Epithelial cell of prostate (primary cell): ENCODE results near the gene KCNIP3.

ENCODE experiments used
- DNase-seq: peaks from one replicate; pipeline ENCODE4 v3.0.0-alpha.2; 2011; ENCODE audit warnings: low read depth, low spot score
- H3K27ac ChIP-seq: fragments of 450-650 bp; 2 replicates; pipeline ENCODE4 v1.5.1; 2017; ENCODE audit warnings: mild to moderate bottlenecking

Gene KCNIP3

DNA sequence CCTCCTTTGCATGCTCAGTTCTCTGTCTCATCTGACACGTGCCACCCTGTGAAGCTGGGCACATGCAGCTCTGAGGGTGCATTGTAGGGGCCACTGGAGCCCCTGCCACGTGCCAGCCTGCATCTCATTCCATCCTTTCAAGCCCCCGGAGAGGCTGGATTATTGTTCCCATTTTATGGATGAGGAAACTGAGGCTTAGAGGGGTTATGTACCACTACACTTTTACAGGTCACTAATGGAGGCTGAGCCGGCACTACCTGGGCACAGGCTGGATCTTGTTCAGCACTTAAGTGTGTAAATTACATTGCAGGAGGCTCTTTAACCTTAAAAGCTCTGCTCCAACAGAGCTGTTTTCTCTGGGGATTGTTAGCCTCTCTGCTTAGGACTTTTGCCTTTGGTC is 47.5 kb downstream of the KCNIP3 start:
- no peak overlapping the region for H3K27ac ChIP-seq
- DNase-seq, result no peak

- H3K27ac ChIP-seq, result no peak overlapping the region
- DNase-seq, result no peak
These were observed 48.0 kb downstream of the KCNIP3 start for GRCh38 chr2:95345081-95345562.

GRCh38 chr2:95345563-95346230 is 48.5 kb downstream of the KCNIP3 start:
- DNase-seq, result no peak
- H3K27ac ChIP-seq, result no peak overlapping the region

GRCh38 chr2:95346231-95346737 is 49.1 kb downstream of the KCNIP3 start:
- DNase-seq, result no peak
- no peak overlapping the region for H3K27ac ChIP-seq

DNA sequence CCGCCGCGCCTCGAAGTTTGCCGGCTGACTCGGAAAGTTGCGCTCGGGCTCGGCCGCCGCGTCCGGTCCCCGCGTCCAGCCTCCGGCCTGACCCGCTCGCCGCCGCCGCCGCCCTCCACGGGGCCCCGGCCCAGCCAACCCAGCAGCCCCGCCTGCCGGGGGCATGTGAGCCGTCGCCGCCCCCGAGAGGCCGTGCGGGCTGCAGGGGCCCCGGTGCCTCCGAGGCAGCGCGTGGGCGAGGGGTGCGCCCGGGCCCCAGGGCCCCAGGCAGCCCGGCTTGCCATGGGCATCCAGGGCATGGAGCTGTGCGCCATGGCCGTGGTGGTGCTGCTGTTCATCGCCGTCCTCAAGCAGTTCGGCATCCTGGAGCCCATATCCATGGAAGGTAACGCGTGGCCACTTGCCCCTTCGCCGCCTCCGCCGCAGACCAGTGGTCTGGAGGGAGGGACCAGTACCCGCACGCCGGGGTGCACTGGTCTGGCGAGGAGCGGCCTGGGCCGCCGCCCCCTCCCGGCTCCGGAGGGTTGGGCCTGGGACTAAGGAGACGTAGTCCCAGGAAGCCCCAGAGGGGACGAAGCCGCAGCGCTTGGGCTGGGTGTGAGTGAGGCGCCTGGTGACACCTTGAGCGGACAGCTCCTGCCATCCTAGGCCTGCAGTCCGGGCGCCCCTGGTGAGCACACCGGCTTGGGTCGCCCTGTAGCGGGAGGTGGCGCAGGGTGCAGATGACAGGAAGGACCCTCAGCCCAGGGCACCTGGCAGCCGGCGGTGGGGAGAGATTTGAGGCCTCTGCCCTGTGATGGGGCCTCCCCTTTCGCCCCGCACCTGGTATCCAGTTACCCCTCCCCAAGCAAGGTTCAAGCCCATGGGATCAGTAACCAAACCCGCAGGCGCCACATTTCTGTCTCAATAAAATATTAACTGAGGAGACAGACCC is 49.9 kb downstream of the KCNIP3 start:
- H3K27ac ChIP-seq, result no peak overlapping the region
- no peak for DNase-seq

GRCh38 chr2:95347681-95348608 is 50.8 kb downstream of the KCNIP3 start:
- no peak for DNase-seq
- no peak overlapping the region for H3K27ac ChIP-seq

DNA sequence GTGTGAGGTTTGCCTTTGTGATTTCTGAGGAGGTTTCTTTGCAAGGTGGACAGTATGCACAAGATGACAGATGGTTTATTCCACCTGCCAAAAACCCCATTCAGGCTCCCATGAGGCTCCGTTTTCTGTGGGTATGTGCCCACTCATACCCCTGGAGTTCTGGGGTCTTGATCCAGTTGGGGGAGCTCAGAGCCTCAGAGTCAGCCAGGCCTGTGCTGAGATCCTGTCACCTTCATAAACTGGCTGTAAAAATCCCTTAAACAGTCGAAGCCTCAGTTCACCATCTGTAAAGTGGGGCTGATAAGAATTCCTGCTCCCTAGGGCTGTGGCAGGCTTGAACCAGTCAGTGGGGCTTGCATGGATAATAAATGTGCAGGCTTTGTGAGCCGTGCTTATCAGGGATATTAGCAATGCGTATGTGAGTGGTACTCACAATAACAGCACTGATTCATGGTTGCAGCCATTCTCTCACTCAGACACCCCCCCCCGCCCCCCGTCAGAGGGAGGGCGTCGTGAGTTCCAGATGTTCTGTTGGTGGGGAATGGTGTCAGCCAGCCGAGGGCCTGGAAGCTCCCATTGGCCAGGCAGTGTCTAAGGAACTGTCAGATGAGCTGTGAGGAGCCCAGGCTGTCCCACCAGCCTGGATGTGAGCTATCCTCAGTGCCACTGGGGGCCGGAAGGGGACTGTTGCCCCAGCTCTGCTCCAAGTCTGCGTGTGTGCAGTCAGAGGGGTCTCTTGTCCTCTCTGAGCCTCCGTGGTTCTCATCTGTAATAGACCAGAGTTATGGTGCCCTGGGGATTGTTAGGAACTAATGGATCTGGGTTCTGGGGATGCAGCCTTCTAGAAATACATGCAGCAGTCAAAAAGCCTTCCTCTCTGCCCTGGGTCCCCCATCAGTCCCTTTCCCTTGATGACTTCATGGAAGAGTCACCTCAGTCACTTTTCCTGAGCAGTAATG is 51.7 kb downstream of the KCNIP3 start:
- no peak overlapping the region for H3K27ac ChIP-seq
- no peak for DNase-seq

DNA sequence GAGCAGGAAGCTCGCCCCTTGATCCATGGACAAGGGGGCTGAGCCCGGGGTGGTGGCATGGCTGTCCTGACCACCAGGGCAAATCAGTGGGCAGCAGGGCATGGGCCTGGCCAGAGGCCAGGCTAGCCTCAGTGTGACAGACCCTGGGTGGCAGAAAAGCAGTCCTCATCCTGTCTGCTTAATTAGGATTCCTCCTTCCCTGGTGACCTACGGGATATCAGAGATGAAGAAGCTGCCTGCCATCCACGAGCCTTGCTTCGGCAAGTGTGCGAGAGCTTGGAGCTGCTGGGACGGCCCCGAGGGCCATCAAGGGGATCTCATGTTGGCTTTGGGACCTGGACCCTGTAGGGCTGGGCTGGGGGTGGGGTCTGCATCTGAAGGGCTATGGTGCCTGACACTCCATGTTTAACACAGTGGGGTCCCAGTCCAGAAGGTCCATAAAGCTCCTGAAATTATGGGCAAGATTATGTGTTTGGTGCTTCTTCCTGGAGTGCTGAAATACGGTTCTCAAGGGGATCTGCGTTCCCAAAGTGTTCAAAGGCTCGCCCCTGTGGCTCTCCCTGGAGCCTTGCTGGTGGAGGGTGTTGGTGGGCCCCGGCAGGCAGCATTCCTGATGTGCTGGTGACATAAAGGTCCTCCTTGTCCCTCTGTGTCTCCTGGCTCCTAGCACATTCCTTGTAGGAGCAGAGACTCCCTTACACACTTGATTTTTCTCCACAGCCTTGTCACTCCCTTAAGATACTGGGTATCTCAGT is 52.6 kb downstream of the KCNIP3 start:
- H3K27ac ChIP-seq, result no peak overlapping the region
- no peak for DNase-seq

DNA sequence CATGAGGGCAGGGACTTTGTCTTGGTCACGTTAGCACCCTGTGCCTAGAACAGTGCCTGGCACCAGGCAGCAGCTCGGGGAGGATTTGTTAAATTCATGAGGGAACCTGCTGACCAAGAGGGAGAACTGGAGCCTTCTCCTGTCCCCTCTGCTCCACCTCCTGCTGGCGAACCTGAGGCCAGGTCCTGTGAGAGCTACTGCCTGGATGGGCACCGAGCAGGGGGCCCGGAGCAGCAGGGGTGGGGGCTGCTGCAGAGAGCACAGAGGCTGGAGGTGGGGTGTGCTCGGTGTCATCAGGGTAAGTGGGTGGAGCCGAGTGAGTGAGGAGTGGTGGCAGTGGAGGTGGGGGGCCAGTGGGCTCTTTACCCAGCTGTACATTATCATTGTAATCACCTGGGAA is 53.2 kb downstream of the KCNIP3 start:
- no peak for DNase-seq
- H3K27ac ChIP-seq, result no peak overlapping the region

- no peak for DNase-seq
- H3K27ac ChIP-seq, result no peak overlapping the region
These were observed 53.8 kb downstream of the KCNIP3 start for GRCh38 chr2:95350774-95351597.

DNA sequence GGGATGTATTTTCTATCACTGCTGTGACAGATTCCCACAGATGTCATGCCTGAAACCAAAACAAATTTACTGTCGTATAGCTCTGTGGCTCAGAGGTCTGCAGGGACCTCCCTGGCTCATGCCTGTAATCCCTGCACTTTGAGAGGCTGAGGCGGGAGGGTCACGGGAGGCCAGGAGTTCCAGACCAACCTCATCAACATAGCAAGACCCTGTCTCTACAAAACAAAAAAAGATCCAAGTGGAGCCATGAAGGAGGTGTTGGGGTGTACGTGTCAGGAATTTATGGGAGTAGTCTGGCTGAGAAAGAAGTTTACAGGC is 54.4 kb downstream of the KCNIP3 start:
- no peak for DNase-seq
- H3K27ac ChIP-seq, result no peak overlapping the region

DNA sequence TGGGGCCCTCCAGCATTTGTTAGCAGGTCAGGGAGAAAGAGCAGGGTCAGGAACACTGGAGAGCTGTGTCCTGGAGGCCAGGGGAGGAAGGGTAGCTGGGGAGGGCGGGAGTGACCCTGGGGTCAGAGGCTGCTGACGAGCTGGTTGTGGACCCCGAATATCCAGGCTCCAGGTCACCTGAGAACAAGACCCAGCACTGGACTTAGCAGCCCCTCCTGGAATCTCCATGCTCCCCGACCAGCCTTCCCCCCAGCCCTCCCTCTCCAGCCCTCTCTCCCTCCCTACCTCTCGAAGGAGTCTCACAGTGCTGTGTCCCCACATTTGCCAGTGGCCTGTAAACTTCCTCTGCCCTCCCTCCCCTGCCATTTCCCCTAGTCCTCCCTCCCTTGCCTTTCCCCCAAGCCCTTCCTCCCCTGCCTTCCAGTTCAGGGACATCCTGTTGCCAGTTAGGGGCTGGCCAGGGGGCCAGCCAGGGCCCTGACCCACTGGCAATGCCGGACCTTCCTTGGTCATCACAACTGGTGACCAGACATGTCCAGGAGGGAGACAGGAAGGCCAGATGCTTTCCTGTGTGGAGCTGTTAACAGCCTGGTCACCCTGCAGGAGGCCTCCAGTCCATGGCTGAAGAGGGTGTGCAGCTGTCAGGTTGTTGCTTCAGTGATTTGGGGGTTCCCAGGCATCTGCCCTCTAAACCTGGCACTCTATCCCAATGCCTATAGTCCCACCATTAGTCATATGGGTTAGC is 55.3 kb downstream of the KCNIP3 start:
- no peak for DNase-seq
- H3K27ac ChIP-seq, result no peak overlapping the region

DNA sequence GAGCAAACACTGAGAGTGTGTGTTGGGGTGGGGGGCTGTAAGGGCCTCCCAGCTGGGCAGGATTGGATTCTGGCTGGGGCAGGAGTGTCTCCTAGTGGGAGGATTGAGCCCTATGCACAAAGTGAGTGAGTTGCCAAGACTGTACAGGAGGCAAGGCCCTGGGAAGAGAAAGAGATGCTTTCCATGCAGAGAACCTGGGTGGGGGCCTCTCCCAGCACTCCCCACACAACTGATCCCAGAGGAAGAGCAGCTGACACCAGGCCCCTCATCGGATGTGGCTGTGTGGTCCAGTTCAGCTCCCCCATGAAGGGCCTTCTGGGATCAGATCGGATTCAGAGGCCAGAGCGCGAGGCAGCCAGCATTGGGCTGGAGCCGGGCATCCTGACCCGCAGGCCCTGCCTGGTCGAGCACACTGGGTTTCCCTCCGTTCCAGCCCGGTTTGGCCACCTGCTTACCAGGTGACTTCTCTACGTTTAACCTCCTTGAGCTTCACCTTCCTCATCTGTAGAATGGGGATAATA is 56.0 kb downstream of the KCNIP3 start:
- DNase-seq, result no peak
- H3K27ac ChIP-seq, result no peak overlapping the region

DNA sequence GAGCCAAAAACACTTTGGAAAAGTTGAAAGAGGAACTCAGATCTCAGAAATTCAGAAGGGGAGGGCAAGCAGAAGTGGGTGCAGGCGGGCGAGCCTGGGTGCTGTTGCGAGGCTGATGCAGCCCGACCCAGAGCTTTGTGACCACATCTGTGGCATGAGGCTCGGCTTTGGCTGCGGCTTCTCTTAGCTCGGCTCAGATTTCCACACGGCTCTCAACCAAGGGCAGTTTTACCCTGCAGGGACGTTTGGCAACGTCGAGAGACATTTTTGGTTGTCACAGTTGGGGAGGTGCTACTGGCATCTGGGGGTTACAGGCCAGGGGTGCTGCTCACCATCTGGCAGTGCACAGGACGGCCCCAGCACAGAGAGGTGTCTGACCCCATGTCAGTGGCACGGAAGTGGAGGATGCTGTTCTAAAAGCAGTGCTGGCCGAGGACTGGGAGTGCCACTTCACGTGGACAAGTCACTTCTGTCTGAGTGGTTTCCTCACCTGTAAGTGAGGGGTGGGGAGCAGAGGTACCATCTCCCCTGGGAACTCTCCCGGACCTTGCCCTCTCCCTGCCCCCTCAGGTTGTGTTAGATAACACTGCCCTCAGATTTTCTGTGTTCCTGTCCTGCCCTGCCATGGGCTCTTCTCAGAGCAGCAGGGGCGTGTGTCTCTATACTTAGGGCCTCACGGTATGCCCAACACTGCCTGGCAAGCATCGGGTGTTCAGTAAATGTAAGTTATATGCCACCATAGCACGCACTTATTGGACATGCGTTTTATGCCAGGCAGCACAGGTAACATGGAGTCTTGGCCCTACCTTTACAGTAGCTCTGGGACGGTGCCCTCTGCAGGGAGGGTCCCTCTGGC is 56.7 kb downstream of the KCNIP3 start:
- no peak overlapping the region for H3K27ac ChIP-seq
- DNase-seq, result no peak

GRCh38 chr2:95354469-95354901 is 57.3 kb downstream of the KCNIP3 start:
- DNase-seq, result no peak
- H3K27ac ChIP-seq, result no peak overlapping the region

DNA sequence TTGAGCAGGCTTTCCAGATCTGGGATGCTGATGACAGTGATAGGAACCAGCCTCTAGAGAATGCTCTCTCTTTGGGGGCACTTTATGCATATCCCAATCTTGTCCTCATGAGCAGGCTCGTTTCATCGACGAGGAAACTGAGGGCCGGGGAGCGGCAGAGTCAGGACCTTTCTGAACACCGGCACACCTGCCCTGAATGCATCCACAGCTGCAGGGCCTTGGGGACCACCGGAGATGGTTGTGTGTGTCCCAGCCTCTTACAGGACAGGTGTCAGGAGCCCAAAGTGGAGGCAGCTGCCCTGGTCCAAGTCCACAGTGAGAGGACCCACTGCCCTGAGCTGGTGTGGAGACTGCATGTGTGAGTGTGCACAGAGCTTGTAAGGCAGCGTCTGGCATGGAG is 57.8 kb downstream of the KCNIP3 start:
- DNase-seq, result no peak
- no peak overlapping the region for H3K27ac ChIP-seq
